GM19372 (cell line): ENCODE data around the gene SAMD4A.
A peak's percentile ranks its signal among the peaks of the same experiment; 100 is the strongest.
"Not testable (repeated sequence)": the region's sequence is repeated elsewhere in the genome, so short reads cannot be mapped to it uniquely, and the experiment has no call there.

ENCODE experiments used
- ATAC-seq: cut with Tn5 transposase; IDR thresholded peaks from one replicate; pipeline ENCODE4 v1.9.1; 2021; ENCODE audit warnings: mild to moderate bottlenecking, low read depth, moderate library complexity; ENCODE audit not compliant: unreplicated experiment

SAMD4A gene

GRCh38 chr14:54591866-54592265, 24.9 kb downstream of the SAMD4A start:
- no peak for ATAC-seq

- ATAC-seq: no peak
Observed at GRCh38 chr14:54593860-54594259, 26.9 kb downstream of the SAMD4A start.

- ATAC-seq: no peak
Observed at GRCh38 chr14:54594537-54594936, 27.6 kb downstream of the SAMD4A start.

GRCh38 chr14:54597795-54598443, 31.0 kb downstream of the SAMD4A start:
- ATAC-seq: no peak

GRCh38 chr14:54599966-54600716, 33.2 kb downstream of the SAMD4A start:
- ATAC-seq: no peak

GRCh38 chr14:54600717-54601109, 33.8 kb downstream of the SAMD4A start:
- ATAC-seq: no peak

- ATAC-seq: no peak
Observed at GRCh38 chr14:54603362-54603761, 36.4 kb downstream of the SAMD4A start.

GRCh38 chr14:54606178-54606577, 39.2 kb downstream of the SAMD4A start:
- ATAC-seq: no peak

- ATAC-seq: no peak
Observed at GRCh38 chr14:54606631-54607133, 39.8 kb downstream of the SAMD4A start.

GRCh38 chr14:54609576-54609975, 42.6 kb downstream of the SAMD4A start:
- no peak for ATAC-seq

GRCh38 chr14:54610051-54610977, 43.4 kb downstream of the SAMD4A start:
- ATAC-seq: no peak

GRCh38 chr14:54614296-54614695, 47.4 kb downstream of the SAMD4A start:
- no peak for ATAC-seq

GRCh38 chr14:54617467-54617866, 50.5 kb downstream of the SAMD4A start:
- ATAC-seq: no peak

- ATAC-seq: no peak
Observed at GRCh38 chr14:54621686-54622085, 54.8 kb downstream of the SAMD4A start.

- peak; percentile 85 for ATAC-seq
Observed at GRCh38 chr14:54622192-54622958, 55.4 kb downstream of the SAMD4A start.

GRCh38 chr14:54623279-54624004, 56.5 kb downstream of the SAMD4A start:
- ATAC-seq: no peak

GRCh38 chr14:54624005-54624358, 57.1 kb downstream of the SAMD4A start:
- ATAC-seq: not testable (repeated sequence)

GRCh38 chr14:54625112-54625511, 58.2 kb downstream of the SAMD4A start:
- no peak for ATAC-seq

GRCh38 chr14:54627219-54627539, 60.3 kb downstream of the SAMD4A start:
- ATAC-seq: no peak
